CD4-positive, alpha-beta memory T cell (primary cell): ENCODE measurements around the gene TRIM46. TPM values are rescaled to one million over a fixed set of nuclear protein-coding genes. Genes with fewer than 3 reads are reported as not detected.

Experiments used
- CTCF ChIA-PET: fragments of 350-600 bp; sonication (Branson Sonifier 250); formaldehyde crosslinking; loops from one replicate; lab custom pipeline; 2021; ENCODE audit warnings: inconsistent platforms; ENCODE audit not compliant: partially characterized antibody; lab: Charles Lee
- POLR2A ChIA-PET: fragments of 350-600 bp; sonication (Branson Sonifier 250); formaldehyde crosslinking; loops from one replicate; lab custom pipeline; 2021; ENCODE audit not compliant: partially characterized antibody; lab: Charles Lee
- DNase-seq, 5 donors: peaks; one replicate each; pipeline versions ENCODE4 v3.0.0 to v3.0.0-alpha.2; 2020 to 2022; ENCODE audit warnings: mixed read lengths in 1 of 5
- H3K27ac ChIP-seq: one replicate; pipeline ENCODE4 v1.7.0; 2013; ENCODE audit warnings: low read depth, low read length
- H3K27me3 ChIP-seq: 2 replicates; pipeline ENCODE4 v1.7.0; 2013; ENCODE audit warnings: mild to moderate bottlenecking, low read length, moderate library complexity; ENCODE audit not compliant: insufficient read depth
- H3K36me3 ChIP-seq: 2 replicates; pipeline ENCODE4 v1.7.0; 2013; ENCODE audit warnings: mild to moderate bottlenecking, low read length, moderate library complexity; ENCODE audit not compliant: insufficient read depth
- H3K4me1 ChIP-seq: 2 replicates; pipeline ENCODE4 v1.7.0; 2013; ENCODE audit warnings: mild to moderate bottlenecking, low read length, moderate library complexity; ENCODE audit not compliant: insufficient read depth
- H3K4me3 ChIP-seq, 2 donors: one replicate each; pipeline ENCODE4 v1.7.0; 2013; ENCODE audit warnings: low read length in 2 of 2, mild to moderate bottlenecking in 1 of 2
- H3K9me3 ChIP-seq, 2 donors: one replicate each; pipeline ENCODE4 v1.7.0; 2013; ENCODE audit warnings: low read length in 2 of 2, control low read depth in 1 of 2; ENCODE audit not compliant: control insufficient read depth in 1 of 2
- H3K27ac Mint-ChIP-seq, 7 donors: one replicate each; pipeline ENCODE4 v1.8.0; 2020 to 2021; ENCODE audit warnings: mixed read lengths in 7 of 7, mild to moderate bottlenecking in 6 of 7, inconsistent platforms in 3 of 7, moderate library complexity in 3 of 7
- H3K27me3 Mint-ChIP-seq, 2 donors: one replicate each; pipeline ENCODE4 v1.8.0; 2020 to 2021; ENCODE audit warnings: mixed read lengths in 2 of 2
- H3K36me3 Mint-ChIP-seq, 2 donors: one replicate each; pipeline ENCODE4 v1.8.0; 2020 to 2021; ENCODE audit warnings: mixed read lengths in 2 of 2, inconsistent platforms in 1 of 2, mild to moderate bottlenecking in 1 of 2
- H3K4me1 Mint-ChIP-seq, 4 donors: one replicate each; pipeline ENCODE4 v1.8.0; 2020 to 2021; ENCODE audit warnings: mixed read lengths in 4 of 4, mild to moderate bottlenecking in 1 of 4
- H3K4me3 Mint-ChIP-seq, 8 donors: one replicate each; pipeline ENCODE4 v1.8.0; 2020 to 2021; ENCODE audit warnings: mixed read lengths in 8 of 8, mild to moderate bottlenecking in 7 of 8, moderate library complexity in 6 of 8, inconsistent platforms in 3 of 8
- H3K9me3 Mint-ChIP-seq, 8 donors: one replicate each; pipeline ENCODE4 v1.8.0; 2020 to 2021; ENCODE audit warnings: mixed read lengths in 8 of 8, mild to moderate bottlenecking in 5 of 8, inconsistent platforms in 3 of 8, moderate library complexity in 1 of 8
- intact Hi-C: fragments of 100-400 bp; cut with micrococcal nuclease; formaldehyde crosslinking; loops from one replicate; pipeline ENCODE4 v1.15.1; 2023
- polyA plus RNA-seq, 2 donors: library from polyadenylated mRNA; unstranded; fragments of 300-500 nt; fragmentation: Illumina TruSeq; gene quantifications; one replicate each; pipeline ENCODE4 v1.2.3, GENCODE V29; 2021
- total RNA-seq, 2 experiments: library from RNA; stranded (reverse); gene quantifications; one replicate each; pipeline ENCODE4 v1.2.3, GENCODE V29; 2021

TRIM46 gene, protein sequence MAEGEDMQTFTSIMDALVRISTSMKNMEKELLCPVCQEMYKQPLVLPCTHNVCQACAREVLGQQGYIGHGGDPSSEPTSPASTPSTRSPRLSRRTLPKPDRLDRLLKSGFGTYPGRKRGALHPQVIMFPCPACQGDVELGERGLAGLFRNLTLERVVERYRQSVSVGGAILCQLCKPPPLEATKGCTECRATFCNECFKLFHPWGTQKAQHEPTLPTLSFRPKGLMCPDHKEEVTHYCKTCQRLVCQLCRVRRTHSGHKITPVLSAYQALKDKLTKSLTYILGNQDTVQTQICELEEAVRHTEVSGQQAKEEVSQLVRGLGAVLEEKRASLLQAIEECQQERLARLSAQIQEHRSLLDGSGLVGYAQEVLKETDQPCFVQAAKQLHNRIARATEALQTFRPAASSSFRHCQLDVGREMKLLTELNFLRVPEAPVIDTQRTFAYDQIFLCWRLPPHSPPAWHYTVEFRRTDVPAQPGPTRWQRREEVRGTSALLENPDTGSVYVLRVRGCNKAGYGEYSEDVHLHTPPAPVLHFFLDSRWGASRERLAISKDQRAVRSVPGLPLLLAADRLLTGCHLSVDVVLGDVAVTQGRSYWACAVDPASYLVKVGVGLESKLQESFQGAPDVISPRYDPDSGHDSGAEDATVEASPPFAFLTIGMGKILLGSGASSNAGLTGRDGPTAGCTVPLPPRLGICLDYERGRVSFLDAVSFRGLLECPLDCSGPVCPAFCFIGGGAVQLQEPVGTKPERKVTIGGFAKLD
- total RNA-seq (1 to 10 TPM; 8.4 to 8.5 TPM), polyA plus RNA-seq (1 to 10 TPM; 1.6 to 3.6 TPM)

DNA sequence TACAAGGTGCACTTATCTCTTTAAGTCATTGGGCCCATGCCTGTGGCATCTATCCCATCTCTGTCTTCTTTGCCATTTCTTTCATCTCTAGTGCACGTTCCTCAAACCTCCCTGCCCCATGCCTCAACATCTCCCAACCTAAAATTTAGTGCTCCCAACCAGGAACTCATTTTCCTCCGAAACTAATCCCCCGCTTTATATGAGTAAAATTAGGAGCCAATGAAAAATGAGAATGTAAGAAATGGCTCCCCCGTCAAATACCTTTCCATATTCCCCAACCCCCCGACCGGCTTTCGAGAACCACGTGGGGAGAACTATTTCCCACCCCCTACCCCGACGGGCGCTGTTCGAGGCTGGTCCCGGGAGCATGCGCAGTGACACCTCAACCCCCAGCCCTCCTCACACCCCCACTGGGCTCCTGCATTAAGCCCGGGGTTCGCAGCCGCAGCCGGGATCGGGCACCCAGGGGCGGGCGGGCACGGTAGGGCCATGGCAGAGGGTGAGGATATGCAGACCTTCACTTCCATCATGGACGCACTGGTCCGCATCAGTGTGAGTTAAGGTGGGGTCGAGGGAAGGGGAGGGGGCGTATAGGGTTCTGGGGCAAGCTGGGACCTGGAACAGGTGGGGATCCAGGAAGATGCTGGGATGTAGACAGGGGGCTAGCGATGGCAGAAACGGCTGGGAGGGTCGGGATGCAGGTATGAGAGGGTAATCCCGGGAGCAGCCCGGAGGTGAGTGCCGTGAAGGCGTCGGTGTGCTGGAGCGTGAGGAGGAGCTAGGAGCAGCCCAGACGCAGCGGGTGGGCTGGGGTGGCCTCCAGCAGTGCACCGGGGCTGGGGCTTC, at the start of gene TRIM46:
Gene TRIM46, plus strand, starts transcription at position 372 of the 846 bp plus-strand sequence. Its CDS starts 118 bp downstream, at position 490.
- H3K27ac ChIP-seq, result peak within 1 kb of the TSS; percentile 87
- H3K27me3 ChIP-seq, result no peaks in the 10 kb centered on the region
- intact Hi-C loops, result loop anchor here (1.0 to 10.0 kb wide), 5 partner anchors 34 to 151 kb away; partner anchors contain the start of genes MTX1, RUSC1, SLC50A1 and THBS3
- peaks cover 50% of the 10 kb centered on the region for H3K4me1 ChIP-seq
- peak in 4 of 5 donors; percentile 54 to 72 (median 56) for DNase-seq
- H3K27me3 Mint-ChIP-seq, result no peaks in the 10 kb centered on the region
- H3K9me3 ChIP-seq, result no peaks in the 10 kb centered on the region
- CTCF ChIA-PET, result interaction anchor here (0.7 to 12.5 kb wide), 34 partner anchors 12 to 839 kb away, joined by 3 to 229 read pairs (median 6); partner anchors contain the start of genes DPM3, MTX1, SCAMP3 and SLC50A1
- peak within 1 kb of the TSS; percentile 96 to 100 (median 99) for H3K4me3 Mint-ChIP-seq
- no peaks in the 10 kb centered on the region for H3K9me3 Mint-ChIP-seq
- peak within 1 kb of the TSS; percentile 97 to 100 (median 99) for H3K27ac Mint-ChIP-seq
- H3K36me3 ChIP-seq, result peaks cover 27% of the 10 kb centered on the region
- H3K36me3 Mint-ChIP-seq, result peaks cover 23 to 40% of the 10 kb centered on the region in 2 donors
- peak within 1 kb of the TSS; percentile 83 to 93 for H3K4me3 ChIP-seq
- POLR2A ChIA-PET, result interaction anchor here (0.7 to 4.6 kb wide), 29 partner anchors 20 to 710 kb away, joined by 3 to 48 read pairs (median 5); partner anchors contain the start of genes ADAM15, DPM3, EFNA4 and LENEP
- peaks cover 31 to 62% (median 45%) of the 10 kb centered on the region in 4 donors for H3K4me1 Mint-ChIP-seq

DNA sequence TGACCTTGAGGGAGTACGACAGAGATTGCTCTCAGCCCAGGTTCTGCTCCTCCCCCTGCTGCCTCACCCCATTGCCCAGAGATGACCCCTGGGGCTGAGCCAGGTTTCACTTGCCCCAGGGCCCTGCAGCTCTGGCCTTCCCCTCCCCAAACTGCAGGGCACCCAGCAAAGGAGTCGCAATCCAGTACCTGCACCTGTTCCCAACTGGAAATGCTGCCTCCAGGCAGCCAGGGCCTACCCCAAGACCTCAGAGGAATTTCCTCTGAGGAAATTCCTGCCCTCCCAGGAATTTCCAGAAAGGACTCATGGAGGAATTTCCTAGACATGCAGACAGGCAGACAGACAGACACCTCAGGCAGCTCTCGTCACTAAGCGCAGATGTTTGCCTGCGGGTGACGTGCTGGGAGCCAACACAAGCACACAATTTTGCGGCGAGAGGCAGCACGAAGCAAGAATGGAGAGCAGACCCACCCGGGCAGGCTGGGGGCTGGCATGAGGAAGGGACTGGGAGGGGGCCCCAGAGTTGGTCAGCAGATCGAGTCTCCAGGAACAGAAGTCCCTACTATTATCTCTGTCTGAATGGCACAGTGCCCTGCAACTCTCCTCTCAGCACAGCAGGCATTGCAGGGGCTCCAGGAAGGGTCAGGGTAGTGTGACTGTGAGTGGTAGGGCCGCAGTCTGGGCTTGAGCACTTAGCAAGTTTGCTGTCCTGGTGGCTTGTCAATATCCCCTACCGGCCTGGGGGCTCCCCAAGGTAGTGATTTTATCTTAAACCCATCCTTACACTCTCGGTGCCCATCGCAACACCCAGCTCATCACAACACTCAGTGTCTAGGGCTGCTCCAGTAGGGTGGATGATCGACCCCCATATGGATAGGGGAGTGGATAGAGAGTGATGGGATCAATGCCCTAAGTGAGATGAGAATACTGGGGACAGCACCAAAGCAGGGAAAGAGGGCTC, 48.9 kb upstream of the TRIM46 start:
- peaks cover 11 to 15% of the 10 kb centered on the region in 2 donors for H3K27me3 Mint-ChIP-seq
- POLR2A ChIA-PET, result interaction anchor here (1.2 kb wide), 1 partner anchor 10 kb away, joined by 3 read pairs; no protein-coding TSS in a partner anchor
- H3K9me3 Mint-ChIP-seq, result peaks cover 0 to 2% (median 0%) of the 10 kb centered on the region in 8 donors
- no peaks in the 10 kb centered on the region for H3K36me3 Mint-ChIP-seq
- no peak overlapping the region for H3K27ac ChIP-seq
- DNase-seq, result no peak
- no peaks in the 10 kb centered on the region for H3K36me3 ChIP-seq
- intact Hi-C loops, result loop anchor here (5.0 kb wide), 1 partner anchor 32 kb away; no protein-coding TSS in a partner anchor
- CTCF ChIA-PET, result interaction anchor here (1.0 kb wide), 1 partner anchor 10 kb away, joined by 3 read pairs; no protein-coding TSS in a partner anchor
- H3K27ac Mint-ChIP-seq, result no peak overlapping the region
- H3K4me1 ChIP-seq, result peaks cover 32% of the 10 kb centered on the region
- H3K9me3 ChIP-seq, result no peaks in the 10 kb centered on the region
- H3K27me3 ChIP-seq, result peaks cover 12% of the 10 kb centered on the region
- peak overlapping the region in 2 of 8 donors; percentile 7 to 61 for H3K4me3 Mint-ChIP-seq
- no peak overlapping the region for H3K4me3 ChIP-seq
- H3K4me1 Mint-ChIP-seq, result peaks cover 18 to 31% (median 23%) of the 10 kb centered on the region in 4 donors

- Mint-ChIP-seq H3K4me3 (peak overlapping the region in 4 of 8 donors; percentile 31 to 45 (median 42)), H3K36me3 (no peaks in the 10 kb centered on the region), H3K4me1 (peaks cover 18 to 33% (median 25%) of the 10 kb centered on the region in 4 donors), H3K27ac (no peak overlapping the region), H3K9me3 (peaks cover 0 to 2% (median 0%) of the 10 kb centered on the region in 8 donors), H3K27me3 (peaks cover 9 to 15% of the 10 kb centered on the region in 2 donors)
- no peak for DNase-seq
- Histone ChIP-seq H3K9me3 (no peaks in the 10 kb centered on the region), H3K4me1 (peaks cover 32% of the 10 kb centered on the region), H3K36me3 (no peaks in the 10 kb centered on the region), H3K27ac (no peak overlapping the region), H3K4me3 (no peak overlapping the region), H3K27me3 (peaks cover 12% of the 10 kb centered on the region)
- CTCF ChIA-PET, result interaction anchor here (1.0 kb wide), 1 partner anchor 9 kb away, joined by 3 read pairs; no protein-coding TSS in a partner anchor
- intact Hi-C loops, result loop anchor here (5.0 kb wide), 1 partner anchor 33 kb away; no protein-coding TSS in a partner anchor
- POLR2A ChIA-PET, result interaction anchor here (1.2 kb wide), 1 partner anchor 9 kb away, joined by 3 read pairs; no protein-coding TSS in a partner anchor
Observed at GRCh38 chr1:155125511-155125945, 48.1 kb upstream of the TRIM46 start.

GRCh38 chr1:155125946-155126555, 47.6 kb upstream of the TRIM46 start:
- Histone ChIP-seq H3K4me3 (no peak overlapping the region), H3K27ac (no peak overlapping the region), H3K4me1 (peaks cover 32% of the 10 kb centered on the region), H3K27me3 (peaks cover 12% of the 10 kb centered on the region), H3K36me3 (no peaks in the 10 kb centered on the region), H3K9me3 (no peaks in the 10 kb centered on the region)
- H3K36me3 Mint-ChIP-seq, result no peaks in the 10 kb centered on the region
- DNase-seq, result no peak
- peak overlapping the region in 7 of 8 donors; percentile 39 to 92 (median 60) for H3K4me3 Mint-ChIP-seq
- peaks cover 9 to 15% of the 10 kb centered on the region in 2 donors for H3K27me3 Mint-ChIP-seq
- ChIA-PET POLR2A (interaction anchor here (1.2 kb wide), 1 partner anchor 8 kb away, joined by 3 read pairs; no protein-coding TSS in a partner anchor), CTCF (interaction anchor here (1.0 kb wide), 1 partner anchor 9 kb away, joined by 3 read pairs; no protein-coding TSS in a partner anchor)
- intact Hi-C loops, result loop anchor here (2.0 to 5.0 kb wide), 2 partner anchors 15 to 34 kb away; partner anchors contain the start of gene DPM3
- H3K27ac Mint-ChIP-seq, result no peak overlapping the region
- peaks cover 0 to 2% (median 0%) of the 10 kb centered on the region in 8 donors for H3K9me3 Mint-ChIP-seq
- H3K4me1 Mint-ChIP-seq, result peaks cover 18 to 36% (median 27%) of the 10 kb centered on the region in 4 donors

DNA sequence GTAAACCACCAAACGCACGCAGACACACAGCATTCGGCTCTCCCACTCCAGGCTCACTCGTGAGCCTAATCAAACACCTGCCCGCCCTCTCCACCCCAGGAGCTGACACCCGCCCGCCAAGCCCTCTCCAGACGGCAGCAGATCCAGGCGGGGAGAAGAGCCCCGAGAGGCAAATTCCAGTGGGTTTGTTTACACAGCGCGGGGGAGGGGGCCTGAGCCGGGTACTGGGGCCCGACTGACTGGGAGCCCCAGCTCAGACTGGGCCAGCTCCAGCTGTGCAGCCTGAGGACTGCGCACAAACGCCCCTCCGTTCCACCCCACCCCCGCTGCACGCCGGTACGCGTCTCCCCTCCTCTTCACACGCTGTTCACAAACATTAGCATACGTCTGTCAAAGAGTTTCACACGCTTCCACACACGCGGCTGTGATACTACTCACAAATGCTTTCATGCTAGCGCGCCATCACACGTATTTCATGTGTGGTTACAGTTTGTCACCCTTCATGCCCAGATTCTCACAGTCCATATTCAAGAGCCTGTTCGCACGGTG, 47.0 kb upstream of the TRIM46 start:
- peak overlapping the region; percentile 80 to 94 (median 89) for H3K4me3 Mint-ChIP-seq
- Histone ChIP-seq H3K4me3 (peak overlapping the region; percentile 52 to 58), H3K4me1 (peaks cover 32% of the 10 kb centered on the region), H3K9me3 (no peaks in the 10 kb centered on the region), H3K36me3 (no peaks in the 10 kb centered on the region), H3K27me3 (peaks cover 12% of the 10 kb centered on the region), H3K27ac (no peak overlapping the region)
- no peaks in the 10 kb centered on the region for H3K36me3 Mint-ChIP-seq
- CTCF ChIA-PET, result no interaction called here
- POLR2A ChIA-PET, result no interaction called here
- peaks cover 9 to 15% of the 10 kb centered on the region in 2 donors for H3K27me3 Mint-ChIP-seq
- peak; percentile 33 to 63 (median 40) for DNase-seq
- H3K9me3 Mint-ChIP-seq, result peaks cover 0 to 2% (median 0%) of the 10 kb centered on the region in 8 donors
- intact Hi-C loops, result loop anchor here (2.0 to 5.0 kb wide), 2 partner anchors 14 to 34 kb away; partner anchors contain the start of gene DPM3
- H3K4me1 Mint-ChIP-seq, result peaks cover 18 to 42% (median 27%) of the 10 kb centered on the region in 4 donors
- peak overlapping the region in 4 of 7 donors; percentile 15 to 78 (median 72) for H3K27ac Mint-ChIP-seq
